Measurements from ENCODE around the gene BCAN. TPM values are rescaled to one million over a fixed set of nuclear protein-coding genes. Genes with fewer than 3 reads are reported as not detected.
A peak's percentile ranks its signal among the peaks of the same experiment; 100 is the strongest.

The BCAN gene
- total and polyA plus RNA-seq, 2 of the 8 experiments (the other 6 are each of a cell fraction or from before 2014, with no cell fraction given), result 4.5 to 24.0 TPM

GRCh38 chr1:156643778-156644092 is 1.8 kb downstream of the BCAN start:
- no peak overlapping the region for H3K9ac ChIP-seq (replicated peaks in 1 of 4; ENCODE audit: extremely low read depth in 1 of 4, low read depth in 3 of 4, low read length in 3 of 4)
- H3K23ac ChIP-seq (ENCODE audit: insufficient read length), result no peak overlapping the region
- no peaks in the 10 kb centered on the region for H3K79me1 ChIP-seq (ENCODE audit: low read depth, low read length)
- CTCF ChIA-PET (ENCODE audit: partially characterized antibody), result interaction anchor here (0.6 to 43.0 kb wide), 14 partner anchors 8 to 278 kb away, joined by 3 to 868 read pairs (median 6); partner anchors contain the start of genes CRABP2, HAPLN2, MEF2D and NAXE
- no peak overlapping the region for H4K5ac ChIP-seq (ENCODE audit: insufficient read length, low read depth, low read length)
- H3K4me1 ChIP-seq (replicated peaks in 1 of 4; ENCODE audit: control insufficient read depth in 3 of 4, insufficient read depth in 4 of 4, low read length in 3 of 4), result peaks cover 8 to 23% (median 15%) of the 10 kb centered on the region in 4 experiments
- 87% methylated on average over 7 of the region's 7 CpGs; no CpG with 5 or more reads in 1 of the 2 experiments for WGBS, 2 experiments (ENCODE audit: extremely low coverage in 1 of 2, insufficient coverage in 1 of 2, insufficient read length in 1 of 2, insufficient replicate concordance in 2 of 2, low coverage in 1 of 2, low lambda C conversion rate in 2 of 2, missing lambda C conversion rate in 1 of 2)
- DNase-seq (ENCODE audit: low read depth in 1 of 2, low spot score in 2 of 2) (no peak), FAIRE-seq (no peak)
- peaks cover 0 to 4% of the 10 kb centered on the region in 2 experiments for H4K20me1 ChIP-seq (replicated peaks in 1 of 2; ENCODE audit: control insufficient read depth in 1 of 2, insufficient read depth in 2 of 2, low read length in 2 of 2)
- no peak overlapping the region for H2AFZ ChIP-seq (ENCODE audit: low read length)
- H3K18ac ChIP-seq (ENCODE audit: extremely low read depth, low read length), result no peak overlapping the region
- no peak overlapping the region for H2BK120ac ChIP-seq (replicated peaks; ENCODE audit: low read depth, low read length)
- H3K56ac ChIP-seq (replicated peaks; ENCODE audit: insufficient read length, low read depth, low read length), result no peak overlapping the region
- TF ChIP-seq CTCF (IDR thresholded peaks at IDR 0.05; ENCODE audit: control extremely low read depth in 1 of 3, insufficient read depth in 1 of 3, low read depth in 1 of 3, low read length in 3 of 3) (no peak), ATF3 (IDR thresholded peaks at IDR 0.05; ENCODE audit: insufficient read depth, low read depth, low read length) (no peak), MAX (IDR thresholded peaks at IDR 0.05) (0 out of 2 replicates have a peak, but pooled peaks have one; percentile 21), ZNF274 (IDR thresholded peaks at IDR 0.05; ENCODE audit: borderline replicate concordance, extremely low read depth, low read length) (no peak), FOSL1 (IDR thresholded peaks at IDR 0.05; ENCODE audit: insufficient read depth, low read depth, low read length) (no peak), EP300 (IDR thresholded peaks at IDR 0.05; ENCODE audit: borderline replicate concordance in 1 of 2, low read depth in 2 of 2, low read length in 2 of 2) (no peak)
- H2BK20ac ChIP-seq (ENCODE audit: low read length), result no peak overlapping the region
- H3K27ac ChIP-seq (ENCODE audit: low read depth, low read length), result no peak overlapping the region
- H2BK12ac ChIP-seq (ENCODE audit: low read depth, low read length), result peak overlapping the region; percentile 60; the same call in 1 of the 2 replicates
- 0 out of 2 replicates have a peak overlapping the region, but pooled peaks have one; percentile 54 for H2AK5ac ChIP-seq (ENCODE audit: low read depth, low read length)
- POLR2A ChIA-PET (ENCODE audit: partially characterized antibody), result interaction anchor here (0.7 to 3.6 kb wide), 13 partner anchors 9 to 619 kb away, joined by 3 to 22 read pairs (median 4); partner anchors contain the start of gene NES
- no peak overlapping the region; the same call in 1 of the 2 replicates for H2BK15ac ChIP-seq (ENCODE audit: low read length)
- no peaks in the 10 kb centered on the region for H3K36me3 ChIP-seq (ENCODE audit: control insufficient read depth in 2 of 4, insufficient read depth in 4 of 4, low read length in 3 of 4)
- H4K91ac ChIP-seq (replicated peaks; ENCODE audit: insufficient read length, low read length), result no peak overlapping the region
- no peak overlapping the region for H3K14ac ChIP-seq (ENCODE audit: insufficient read length)
- H3K4ac ChIP-seq (replicated peaks; ENCODE audit: insufficient read length, low read depth, low read length), result no peak overlapping the region
- H3K4me2 ChIP-seq (ENCODE audit: insufficient read depth in 1 of 2, low read depth in 2 of 2, low read length in 2 of 2), result no peak overlapping the region
- no peaks in the 10 kb centered on the region for H3K79me2 ChIP-seq (ENCODE audit: control insufficient read depth in 1 of 2, insufficient read depth in 2 of 2, low read length in 2 of 2)
- H2BK5ac ChIP-seq (ENCODE audit: low read depth, low read length), result no peak overlapping the region
- H3K4me3 ChIP-seq (ENCODE audit: extremely low read depth in 1 of 4, insufficient read depth in 2 of 4, low read depth in 3 of 4, low read length in 4 of 4), result no peak overlapping the region
- peaks cover 13% of the 10 kb centered on the region; the same call in 1 of the 2 replicates for H3K23me2 ChIP-seq (ENCODE audit: low read depth, low read length)
- no peaks in the 10 kb centered on the region for H3K9me3 ChIP-seq (ENCODE audit: insufficient read depth in 2 of 2, low read depth in 1 of 2, low read length in 1 of 2)
- H4K8ac ChIP-seq (ENCODE audit: extremely low read depth, insufficient read depth, low read length), result no peak overlapping the region; the same call in 1 of the 2 replicates
- H3K27me3 ChIP-seq (replicated peaks in 1 of 4; ENCODE audit: control insufficient read depth in 3 of 4, extremely low read depth in 1 of 4, insufficient read depth in 3 of 4, low read length in 3 of 4), result peaks cover 11 to 86% (median 66%) of the 10 kb centered on the region in 4 experiments

All from H1 (cell line).